Hepatocyte (in vitro differentiated cells): Measurements from ENCODE around the gene PLCL2.

ENCODE experiments used
- EZH2 ChIP-seq: fragments of 200-600 bp; sonication (generic); IDR thresholded peaks from 2 replicates; pipeline ENCODE4 v1.6.1; 2016; ENCODE audit warnings: antibody characterized with exemption, mild to moderate bottlenecking, borderline replicate concordance
- TF ChIP-seq, protein P1 (sequence below): fragments of 200-600 bp; sonication (generic); IDR thresholded peaks from 2 replicates; pipeline ENCODE4 v1.5.1; 2016; ENCODE audit warnings: antibody characterized with exemption, mild to moderate bottlenecking; ENCODE audit not compliant: poor library complexity

- TF ChIP-seq, protein P1, sequence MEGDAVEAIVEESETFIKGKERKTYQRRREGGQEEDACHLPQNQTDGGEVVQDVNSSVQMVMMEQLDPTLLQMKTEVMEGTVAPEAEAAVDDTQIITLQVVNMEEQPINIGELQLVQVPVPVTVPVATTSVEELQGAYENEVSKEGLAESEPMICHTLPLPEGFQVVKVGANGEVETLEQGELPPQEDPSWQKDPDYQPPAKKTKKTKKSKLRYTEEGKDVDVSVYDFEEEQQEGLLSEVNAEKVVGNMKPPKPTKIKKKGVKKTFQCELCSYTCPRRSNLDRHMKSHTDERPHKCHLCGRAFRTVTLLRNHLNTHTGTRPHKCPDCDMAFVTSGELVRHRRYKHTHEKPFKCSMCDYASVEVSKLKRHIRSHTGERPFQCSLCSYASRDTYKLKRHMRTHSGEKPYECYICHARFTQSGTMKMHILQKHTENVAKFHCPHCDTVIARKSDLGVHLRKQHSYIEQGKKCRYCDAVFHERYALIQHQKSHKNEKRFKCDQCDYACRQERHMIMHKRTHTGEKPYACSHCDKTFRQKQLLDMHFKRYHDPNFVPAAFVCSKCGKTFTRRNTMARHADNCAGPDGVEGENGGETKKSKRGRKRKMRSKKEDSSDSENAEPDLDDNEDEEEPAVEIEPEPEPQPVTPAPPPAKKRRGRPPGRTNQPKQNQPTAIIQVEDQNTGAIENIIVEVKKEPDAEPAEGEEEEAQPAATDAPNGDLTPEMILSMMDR: no peak
- no peak for TF ChIP-seq EZH2
Measured at GRCh38 chr3:17069754-17070153, 185.0 kb downstream of the PLCL2 start.
